ENCODE measurements around the gene UBE2E3.

Gene UBE2E3

DNA sequence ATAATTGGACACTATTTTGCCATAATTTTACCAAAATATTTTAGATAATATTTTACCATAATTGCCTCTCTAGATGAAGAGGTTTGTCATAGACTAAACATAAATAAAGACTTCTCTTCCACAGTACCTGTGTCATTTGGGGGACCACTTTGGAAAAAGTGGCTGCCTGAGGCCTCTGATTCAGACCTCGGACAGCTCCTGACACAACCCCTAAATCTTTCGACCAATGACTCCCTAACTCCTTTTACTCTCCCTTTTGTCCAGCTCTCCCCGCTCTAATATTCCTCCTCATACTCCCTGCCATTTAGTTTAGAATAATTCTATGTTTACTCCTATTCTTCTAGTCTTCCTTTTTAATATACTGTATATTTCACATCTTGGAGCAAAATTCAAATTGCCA is 36.0 kb upstream of the UBE2E3 start:
- no peaks in the 10 kb centered on the region for H3K36me3 ChIP-seq (ENCODE audit: insufficient read depth, low read length)
- H3K9me3 ChIP-seq (ENCODE audit: insufficient read depth, low read depth, low read length), result no peaks in the 10 kb centered on the region
- H2AFZ ChIP-seq (ENCODE audit: low read length), result no peak overlapping the region
- no peaks in the 10 kb centered on the region for H3F3A ChIP-seq (ENCODE audit: low read depth)
- TF ChIP-seq EZH2phosphoT487 (IDR thresholded peaks at IDR 0.05; ENCODE audit: borderline replicate concordance), result no peak
- TF ChIP-seq, protein P1, sequence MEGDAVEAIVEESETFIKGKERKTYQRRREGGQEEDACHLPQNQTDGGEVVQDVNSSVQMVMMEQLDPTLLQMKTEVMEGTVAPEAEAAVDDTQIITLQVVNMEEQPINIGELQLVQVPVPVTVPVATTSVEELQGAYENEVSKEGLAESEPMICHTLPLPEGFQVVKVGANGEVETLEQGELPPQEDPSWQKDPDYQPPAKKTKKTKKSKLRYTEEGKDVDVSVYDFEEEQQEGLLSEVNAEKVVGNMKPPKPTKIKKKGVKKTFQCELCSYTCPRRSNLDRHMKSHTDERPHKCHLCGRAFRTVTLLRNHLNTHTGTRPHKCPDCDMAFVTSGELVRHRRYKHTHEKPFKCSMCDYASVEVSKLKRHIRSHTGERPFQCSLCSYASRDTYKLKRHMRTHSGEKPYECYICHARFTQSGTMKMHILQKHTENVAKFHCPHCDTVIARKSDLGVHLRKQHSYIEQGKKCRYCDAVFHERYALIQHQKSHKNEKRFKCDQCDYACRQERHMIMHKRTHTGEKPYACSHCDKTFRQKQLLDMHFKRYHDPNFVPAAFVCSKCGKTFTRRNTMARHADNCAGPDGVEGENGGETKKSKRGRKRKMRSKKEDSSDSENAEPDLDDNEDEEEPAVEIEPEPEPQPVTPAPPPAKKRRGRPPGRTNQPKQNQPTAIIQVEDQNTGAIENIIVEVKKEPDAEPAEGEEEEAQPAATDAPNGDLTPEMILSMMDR (conservative IDR thresholded peaks at IDR 0.05; ENCODE audit: low read length), result no peak
- no peaks in the 10 kb centered on the region for H4K20me1 ChIP-seq (ENCODE audit: insufficient read depth, low read length, poor library complexity, severe bottlenecking)
- H3K4me1 ChIP-seq (ENCODE audit: insufficient read depth, low read length, poor library complexity, severe bottlenecking), result no peaks in the 10 kb centered on the region
- H3K4me3 ChIP-seq (ENCODE audit: low read length, poor library complexity, severe bottlenecking), result no peak overlapping the region
- H3K4me2 ChIP-seq (ENCODE audit: low read depth, low read length, poor library complexity, severe bottlenecking), result no peak overlapping the region
- H3K9me2 ChIP-seq (replicated peaks; ENCODE audit: low read depth, low read length), result no peaks in the 10 kb centered on the region
- H3K27me3 ChIP-seq (ENCODE audit: insufficient read depth, low read length, poor library complexity, severe bottlenecking), result no peaks in the 10 kb centered on the region
- H3K9ac ChIP-seq (ENCODE audit: low read depth, low read length, poor library complexity, severe bottlenecking), result no peak overlapping the region
- no peaks in the 10 kb centered on the region for H3K79me2 ChIP-seq (ENCODE audit: insufficient read depth, low read length)

DNA sequence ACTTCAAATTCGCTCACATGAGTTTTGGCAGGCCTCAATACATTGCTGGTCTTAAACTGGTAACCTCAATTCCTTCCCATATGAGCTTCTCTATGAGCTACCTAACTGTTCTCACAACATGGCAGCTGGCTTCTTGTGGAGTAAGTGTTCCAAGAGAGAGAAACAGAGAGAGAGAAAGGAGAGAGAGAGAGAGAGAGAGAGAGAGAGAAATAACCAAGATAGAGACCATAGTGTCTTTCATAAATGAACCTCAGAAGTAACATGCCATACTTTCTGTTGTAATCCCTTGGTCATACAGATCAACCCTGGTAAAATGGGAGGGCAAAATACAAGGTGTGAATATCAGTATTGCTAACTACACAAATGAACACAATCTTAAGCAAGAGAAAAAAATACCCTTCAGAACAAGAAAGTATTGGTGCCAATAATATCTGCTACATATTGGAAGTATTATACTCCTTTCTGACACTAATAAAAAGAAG is 33.2 kb upstream of the UBE2E3 start:
- Histone ChIP-seq H3F3A (ENCODE audit: low read depth) (no peaks in the 10 kb centered on the region), H3K4me1 (ENCODE audit: insufficient read depth, low read length, poor library complexity, severe bottlenecking) (no peaks in the 10 kb centered on the region), H3K79me2 (ENCODE audit: insufficient read depth, low read length) (no peaks in the 10 kb centered on the region), H3K9me3 (ENCODE audit: insufficient read depth, low read depth, low read length) (no peaks in the 10 kb centered on the region), H3K36me3 (ENCODE audit: insufficient read depth, low read length) (no peaks in the 10 kb centered on the region), H2AFZ (ENCODE audit: low read length) (no peak overlapping the region), H3K27me3 (ENCODE audit: insufficient read depth, low read length, poor library complexity, severe bottlenecking) (no peaks in the 10 kb centered on the region), H3K4me3 (ENCODE audit: low read length, poor library complexity, severe bottlenecking) (no peak overlapping the region), H3K4me2 (ENCODE audit: low read depth, low read length, poor library complexity, severe bottlenecking) (no peak overlapping the region), H3K9ac (ENCODE audit: low read depth, low read length, poor library complexity, severe bottlenecking) (no peak overlapping the region), H4K20me1 (ENCODE audit: insufficient read depth, low read length, poor library complexity, severe bottlenecking) (no peaks in the 10 kb centered on the region), H3K9me2 (replicated peaks; ENCODE audit: low read depth, low read length) (no peaks in the 10 kb centered on the region)
- TF ChIP-seq EZH2phosphoT487 (IDR thresholded peaks at IDR 0.05; ENCODE audit: borderline replicate concordance), result no peak
- TF ChIP-seq, protein P1 (conservative IDR thresholded peaks at IDR 0.05; ENCODE audit: low read length), result no peak

DNA sequence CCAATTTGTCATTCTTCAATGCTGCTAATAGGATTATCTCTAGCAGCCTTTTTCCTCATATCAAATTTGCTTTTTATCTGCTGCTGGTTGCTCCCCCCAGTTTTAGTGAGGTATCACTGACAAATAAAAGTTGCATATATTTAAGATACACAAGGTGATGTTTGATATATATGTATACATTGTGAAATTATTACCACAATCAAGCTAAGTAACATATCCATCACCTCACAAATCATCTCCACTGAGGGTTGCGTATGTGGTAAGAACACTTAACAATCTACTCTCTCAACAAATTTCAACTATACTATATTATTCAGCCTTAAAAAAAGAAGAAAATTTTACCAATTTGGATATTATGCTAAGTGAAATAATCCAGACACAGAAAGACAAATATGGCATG is 30.5 kb upstream of the UBE2E3 start:
- H3K9ac ChIP-seq (ENCODE audit: low read depth, low read length, poor library complexity, severe bottlenecking), result no peak overlapping the region
- H4K20me1 ChIP-seq (ENCODE audit: insufficient read depth, low read length, poor library complexity, severe bottlenecking), result no peaks in the 10 kb centered on the region
- no peak overlapping the region for H3K4me2 ChIP-seq (ENCODE audit: low read depth, low read length, poor library complexity, severe bottlenecking)
- no peak overlapping the region for H2AFZ ChIP-seq (ENCODE audit: low read length)
- H3K79me2 ChIP-seq (ENCODE audit: insufficient read depth, low read length), result no peaks in the 10 kb centered on the region
- no peak for TF ChIP-seq EZH2phosphoT487 (IDR thresholded peaks at IDR 0.05; ENCODE audit: borderline replicate concordance)
- TF ChIP-seq, protein P1 (conservative IDR thresholded peaks at IDR 0.05; ENCODE audit: low read length), result no peak
- no peaks in the 10 kb centered on the region for H3K9me3 ChIP-seq (ENCODE audit: insufficient read depth, low read depth, low read length)
- H3K36me3 ChIP-seq (ENCODE audit: insufficient read depth, low read length), result no peaks in the 10 kb centered on the region
- no peaks in the 10 kb centered on the region for H3K9me2 ChIP-seq (replicated peaks; ENCODE audit: low read depth, low read length)
- H3K27me3 ChIP-seq (ENCODE audit: insufficient read depth, low read length, poor library complexity, severe bottlenecking), result no peaks in the 10 kb centered on the region
- no peaks in the 10 kb centered on the region for H3K4me1 ChIP-seq (ENCODE audit: insufficient read depth, low read length, poor library complexity, severe bottlenecking)
- H3K4me3 ChIP-seq (ENCODE audit: low read length, poor library complexity, severe bottlenecking), result no peak overlapping the region
- no peaks in the 10 kb centered on the region for H3F3A ChIP-seq (ENCODE audit: low read depth)

All from Loucy (cell line).